Adrenal gland (tissue), 5 donors: ENCODE data around the gene TRPM5.

Experiments
- CTCF ChIP-seq, 6 experiments: fragments of 450-650 bp in 4 of 6; fragments of 200-600 bp in 2 of 6; sonication (generic) in 1 of 6; IDR thresholded peaks; 1 replicate in 5 of 6; 2 replicates in 1 of 6; pipeline versions ENCODE4 v1.5.1 to v1.8.0; 2016 to 2021; ENCODE audit warnings: antibody characterized with exemption in 6 of 6, mild to moderate bottlenecking in 2 of 6, moderate library complexity in 1 of 6
- POLR2A ChIP-seq, 2 donors: fragments of 450-650 bp; IDR thresholded peaks; one replicate each; pipeline ENCODE4 v1.6.1; 2017; ENCODE audit warnings: antibody characterized with exemption in 2 of 2, mild to moderate bottlenecking in 2 of 2, moderate library complexity in 1 of 2
- donor health status: DM: no; HTN: no; CAD: no.

DNA sequence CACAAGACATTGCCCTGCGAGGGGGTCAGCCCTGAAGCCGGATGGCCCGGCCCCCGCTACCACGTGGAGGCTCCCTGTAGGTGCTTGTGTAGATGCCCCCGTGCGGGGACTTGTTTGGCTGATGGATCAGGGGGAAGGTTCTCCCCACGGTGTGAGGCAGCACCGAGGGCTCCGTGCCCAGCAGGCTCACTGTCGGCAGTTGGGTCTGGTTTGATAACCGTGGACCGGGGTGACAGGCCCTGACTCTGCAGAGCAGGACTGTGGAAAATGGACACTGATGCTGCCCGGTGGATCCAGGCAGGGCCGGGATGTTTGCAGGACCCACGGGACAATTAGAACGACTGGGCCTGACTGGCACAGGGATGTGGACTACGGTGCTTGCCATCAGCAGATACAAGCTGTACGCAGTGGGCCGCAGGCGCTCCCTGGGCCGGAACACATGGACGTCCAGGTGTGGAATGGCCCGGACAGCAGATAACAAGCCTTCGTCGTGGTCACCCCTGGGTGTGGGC lies 19.5 kb upstream of the TRPM5 start:
- TF ChIP-seq CTCF (IDR thresholded peaks at IDR 0.05) (no peak), POLR2A (IDR thresholded peaks at IDR 0.05) (no peak)
